H1 (cell line): Measurements from ENCODE around the gene RNU11.

Experiments
- CTCF ChIP-seq, 3 experiments: IDR thresholded peaks; 1 replicate in 2 of 3; 2 replicates in 1 of 3; pipeline versions ENCODE4 v1.5.1 to v1.6.1; 2011; ENCODE audit warnings: low read length in 3 of 3, mild to moderate bottlenecking in 3 of 3, inconsistent platforms in 2 of 3, low read depth in 1 of 3, moderate library complexity in 1 of 3; ENCODE audit not compliant: insufficient read depth in 1 of 3; ENCODE audit errors: control extremely low read depth in 1 of 3
- SP4 ChIP-seq: IDR thresholded peaks from 2 replicates; pipeline ENCODE4 v1.6.1; 2012; ENCODE audit warnings: low read length, inconsistent platforms

GRCh38 chr1:28642056-28642846 is 6.1 kb upstream of the RNU11 start:
- TF ChIP-seq CTCF (IDR thresholded peaks at IDR 0.05; ENCODE audit: control extremely low read depth in 1 of 3, insufficient read depth in 1 of 3, low read depth in 1 of 3, low read length in 3 of 3) (no peak), SP4 (no peak)
